K562 (cell line): Measurements from ENCODE around the gene SVBP. TPM values are rescaled to one million over a fixed set of nuclear protein-coding genes. Genes with fewer than 3 reads are reported as not detected.

ENCODE experiments used
- ATF6 ChIP-seq: sonication (generic); formaldehyde crosslinking; IDR thresholded peaks from 2 replicates; pipeline ENCODE4 v1.4.0; 2020; ENCODE audit warnings: mild to moderate bottlenecking, missing genetic modification reagents
- BCOR ChIP-seq: fragments of 450-650 bp; IDR thresholded peaks from 2 replicates; pipeline ENCODE4 v1.6.1; 2016
- BMI1 ChIP-seq: fragments of 150-350 bp; IDR thresholded peaks from 2 replicates; pipeline ENCODE4 v1.6.1; 2014; ENCODE audit warnings: low read length
- CBX1 ChIP-seq: sonication (generic); IDR thresholded peaks from 2 replicates; pipeline ENCODE4 v1.6.1; 2016; ENCODE audit warnings: antibody characterized with exemption, low read depth, mild to moderate bottlenecking
- CTCFL ChIP-seq: IDR thresholded peaks from 2 replicates; pipeline ENCODE4 v1.6.1; 2011; ENCODE audit warnings: borderline replicate concordance, low read depth, mild to moderate bottlenecking, moderate library complexity, low read length; ENCODE audit not compliant: insufficient read depth, poor library complexity, severe bottlenecking
- ERF ChIP-seq: fragments of 450-650 bp; formaldehyde crosslinking; IDR thresholded peaks from 2 replicates; pipeline ENCODE4 v1.4.0; 2020; ENCODE audit warnings: mild to moderate bottlenecking, mixed read lengths
- GABPB2 ChIP-seq: fragments of 250-450 bp; sonication (Bioruptor Pico); conservative IDR thresholded peaks from 2 replicates; pipeline ENCODE4 v1.5.1; 2021; ENCODE audit warnings: mild to moderate bottlenecking
- POLR2A ChIP-seq: fragments of 450-650 bp; conservative IDR thresholded peaks from 2 replicates; pipeline ENCODE4 v1.6.1; 2016
- ZBTB26 ChIP-seq: fragments of 450-650 bp; formaldehyde crosslinking; IDR thresholded peaks from 2 replicates; pipeline ENCODE4 v1.4.0; 2022; ENCODE audit warnings: missing genetic modification characterization
- ZNF143 ChIP-seq: sonication (generic); formaldehyde crosslinking; IDR thresholded peaks from 2 replicates; pipeline ENCODE4 v1.9.0; 2022; ENCODE audit warnings: mild to moderate bottlenecking, missing genetic modification reagents
- polyA plus RNA-seq, 8 experiments: library from polyadenylated mRNA; depleted of rRNA in 4 of 8; stranded (reverse) in 5 of 8; unstranded in 3 of 8; fragments of >200 nt; fragmentation: Nextera tagmentation in 2 of 8; fragmentation: Illumina TruSeq in 1 of 8; extraction: Ambion mirVana in 2 of 8; extraction: Trizol in 1 of 8; gene quantifications; 2 replicates each; pipeline versions ENCODE4 v1.2.1 to v1.2.3, GENCODE V29; 2011 to 2014; ENCODE audit warnings: inconsistent platforms in 1 of 8, missing spikeins in 1 of 8
- total RNA-seq, 7 experiments: library from RNA; depleted of rRNA in 6 of 7; stranded (reverse); fragments of >200 nt in 6 of 7; fragmentation: Illumina TruSeq in 2 of 7; extraction: Trizol in 2 of 7; gene quantifications; 2 replicates each; pipeline versions ENCODE4 v1.2.1 to v1.2.3, GENCODE V29; 2011 to 2021; ENCODE audit warnings: low replicate concordance in 1 of 7
- TF ChIP-seq, protein P1 (sequence below): fragments of 450-650 bp; IDR thresholded peaks from 2 replicates; pipeline ENCODE4 v1.6.1; 2016; ENCODE audit warnings: low read depth
- TF ChIP-seq, protein P2 (sequence below): fragments of 250-450 bp; sonication (Bioruptor Pico); IDR thresholded peaks from 2 replicates; pipeline ENCODE4 v1.4.0; 2020; ENCODE audit warnings: mild to moderate bottlenecking

The SVBP gene
- total and polyA plus RNA-seq, 9 of the 15 experiments (the other 6 are each of a cell fraction or from before 2014, with no cell fraction given): 31.7 to 49.7 (median 40.0) TPM

DNA sequence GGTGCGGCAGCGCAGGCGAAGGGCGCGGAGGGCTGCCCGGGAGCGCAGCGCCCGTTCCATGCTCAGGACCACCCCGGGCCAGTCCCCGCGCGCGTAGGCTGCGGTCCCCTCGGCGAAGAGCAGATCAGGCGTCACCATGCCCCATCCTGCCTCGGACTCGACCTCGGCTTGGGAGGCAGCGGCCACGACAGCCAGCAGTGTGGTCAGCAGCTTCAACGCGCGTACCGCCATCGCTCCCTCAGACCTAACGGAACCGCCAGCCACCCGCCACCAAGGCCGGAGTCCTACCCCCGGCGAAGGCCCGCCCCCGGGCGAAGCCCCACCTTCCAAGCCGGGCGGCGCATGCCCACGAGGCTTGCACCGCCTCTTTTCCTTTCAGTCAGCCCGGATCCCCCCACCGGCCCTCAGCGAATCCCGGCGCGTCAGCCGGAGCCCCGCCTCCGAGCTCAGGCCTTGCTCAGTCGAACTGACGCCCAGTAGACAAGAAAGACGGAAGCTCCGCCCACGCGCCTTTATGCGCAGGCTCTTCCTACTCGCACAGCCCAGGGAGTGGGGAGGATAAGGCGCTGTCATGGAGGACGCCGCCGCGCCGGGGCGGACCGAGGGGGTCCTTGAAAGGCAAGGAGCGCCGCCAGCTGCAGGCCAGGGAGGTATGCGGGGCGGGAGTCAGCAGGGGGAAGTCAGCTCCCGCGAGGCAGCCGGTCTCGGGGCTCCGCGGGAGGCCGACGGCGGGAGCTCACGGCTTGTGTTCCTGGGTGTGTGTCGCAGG lies 50.3 kb downstream of the SVBP start, which contains the start of the genes C1orf50 and P3H1 (continued):
- TF ChIP-seq CTCFL (no peak), ZBTB26 (CRISPR knock-in tag) (no peak), ATF6 (CRISPR knock-in tag) (no peak; the same call in 1 of the 2 replicates), CBX1 (peak; percentile 73), BMI1 (no peak), GABPB2 (CRISPR knock-in tag) (no peak), ZNF143 (0 out of 2 replicates have a peak, but pooled peaks have one; percentile 21), ERF (CRISPR knock-in tag) (peak; percentile 78; the same call in 1 of the 2 replicates), POLR2A (peak; percentile 98), BCOR (0 out of 2 replicates have a peak, but pooled peaks have one; percentile 18)
- TF ChIP-seq, protein P1, sequence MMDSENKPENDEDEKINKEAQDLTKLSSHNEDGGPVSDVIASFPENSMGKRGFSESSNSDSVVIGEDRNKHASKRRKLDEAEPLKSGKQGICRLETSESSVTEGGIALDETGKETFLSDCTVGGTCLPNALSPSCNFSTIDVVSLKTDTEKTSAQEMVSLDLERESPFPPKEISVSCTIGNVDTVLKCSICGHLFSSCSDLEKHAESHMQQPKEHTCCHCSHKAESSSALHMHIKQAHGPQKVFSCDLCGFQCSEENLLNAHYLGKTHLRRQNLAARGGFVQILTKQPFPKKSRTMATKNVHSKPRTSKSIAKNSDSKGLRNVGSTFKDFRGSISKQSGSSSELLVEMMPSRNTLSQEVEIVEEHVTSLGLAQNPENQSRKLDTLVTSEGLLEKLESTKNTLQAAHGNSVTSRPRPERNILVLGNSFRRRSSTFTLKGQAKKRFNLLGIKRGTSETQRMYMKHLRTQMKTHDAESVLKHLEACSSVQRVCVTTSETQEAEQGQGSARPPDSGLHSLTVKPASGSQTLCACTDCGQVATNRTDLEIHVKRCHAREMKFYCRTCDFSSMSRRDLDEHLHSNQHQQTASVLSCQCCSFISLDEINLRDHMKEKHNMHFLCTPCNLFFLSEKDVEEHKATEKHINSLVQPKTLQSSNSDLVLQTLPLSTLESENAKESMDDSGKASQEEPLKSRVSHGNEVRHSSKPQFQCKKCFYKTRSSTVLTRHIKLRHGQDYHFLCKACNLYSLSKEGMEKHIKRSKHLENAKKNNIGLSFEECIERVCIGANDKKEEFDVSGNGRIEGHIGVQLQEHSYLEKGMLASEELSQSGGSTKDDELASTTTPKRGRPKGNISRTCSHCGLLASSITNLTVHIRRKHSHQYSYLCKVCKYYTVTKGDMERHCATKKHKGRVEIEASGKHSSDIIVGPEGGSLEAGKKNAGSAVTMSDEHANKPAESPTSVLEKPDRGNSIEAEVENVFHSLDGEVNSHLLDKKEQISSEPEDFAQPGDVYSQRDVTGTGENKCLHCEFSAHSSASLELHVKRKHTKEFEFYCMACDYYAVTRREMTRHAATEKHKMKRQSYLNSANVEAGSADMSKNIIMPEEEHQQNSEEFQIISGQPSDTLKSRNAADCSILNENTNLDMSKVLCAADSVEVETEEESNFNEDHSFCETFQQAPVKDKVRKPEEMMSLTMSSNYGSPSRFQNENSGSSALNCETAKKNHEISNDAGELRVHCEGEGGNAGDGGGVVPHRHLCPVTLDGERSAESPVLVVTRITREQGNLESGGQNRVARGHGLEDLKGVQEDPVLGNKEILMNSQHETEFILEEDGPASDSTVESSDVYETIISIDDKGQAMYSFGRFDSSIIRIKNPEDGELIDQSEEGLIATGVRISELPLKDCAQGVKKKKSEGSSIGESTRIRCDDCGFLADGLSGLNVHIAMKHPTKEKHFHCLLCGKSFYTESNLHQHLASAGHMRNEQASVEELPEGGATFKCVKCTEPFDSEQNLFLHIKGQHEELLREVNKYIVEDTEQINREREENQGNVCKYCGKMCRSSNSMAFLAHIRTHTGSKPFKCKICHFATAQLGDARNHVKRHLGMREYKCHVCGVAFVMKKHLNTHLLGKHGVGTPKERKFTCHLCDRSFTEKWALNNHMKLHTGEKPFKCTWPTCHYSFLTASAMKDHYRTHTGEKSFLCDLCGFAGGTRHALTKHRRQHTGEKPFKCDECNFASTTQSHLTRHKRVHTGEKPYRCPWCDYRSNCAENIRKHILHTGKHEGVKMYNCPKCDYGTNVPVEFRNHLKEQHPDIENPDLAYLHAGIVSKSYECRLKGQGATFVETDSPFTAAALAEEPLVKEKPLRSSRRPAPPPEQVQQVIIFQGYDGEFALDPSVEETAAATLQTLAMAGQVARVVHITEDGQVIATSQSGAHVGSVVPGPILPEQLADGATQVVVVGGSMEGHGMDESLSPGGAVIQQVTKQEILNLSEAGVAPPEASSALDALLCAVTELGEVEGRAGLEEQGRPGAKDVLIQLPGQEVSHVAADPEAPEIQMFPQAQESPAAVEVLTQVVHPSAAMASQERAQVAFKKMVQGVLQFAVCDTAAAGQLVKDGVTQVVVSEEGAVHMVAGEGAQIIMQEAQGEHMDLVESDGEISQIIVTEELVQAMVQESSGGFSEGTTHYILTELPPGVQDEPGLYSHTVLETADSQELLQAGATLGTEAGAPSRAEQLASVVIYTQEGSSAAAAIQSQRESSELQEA: no peak
- TF ChIP-seq, protein P2, sequence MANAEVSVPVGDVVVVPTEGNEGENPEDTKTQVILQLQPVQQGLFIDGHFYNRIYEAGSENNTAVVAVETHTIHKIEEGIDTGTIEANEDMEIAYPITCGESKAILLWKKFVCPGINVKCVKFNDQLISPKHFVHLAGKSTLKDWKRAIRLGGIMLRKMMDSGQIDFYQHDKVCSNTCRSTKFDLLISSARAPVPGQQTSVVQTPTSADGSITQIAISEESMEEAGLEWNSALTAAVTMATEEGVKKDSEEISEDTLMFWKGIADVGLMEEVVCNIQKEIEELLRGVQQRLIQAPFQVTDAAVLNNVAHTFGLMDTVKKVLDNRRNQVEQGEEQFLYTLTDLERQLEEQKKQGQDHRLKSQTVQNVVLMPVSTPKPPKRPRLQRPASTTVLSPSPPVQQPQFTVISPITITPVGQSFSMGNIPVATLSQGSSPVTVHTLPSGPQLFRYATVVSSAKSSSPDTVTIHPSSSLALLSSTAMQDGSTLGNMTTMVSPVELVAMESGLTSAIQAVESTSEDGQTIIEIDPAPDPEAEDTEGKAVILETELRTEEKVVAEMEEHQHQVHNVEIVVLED (CRISPR knock-in tag): no peak
